ENCODE results near the gene JADE1.

The JADE1 gene

GRCh38 chr4:128787509-128788311 lies 21.8 kb upstream of the JADE1 start:
- no peak for TF ChIP-seq CTCF (IDR thresholded peaks at IDR 0.05; ENCODE audit: low read depth, low read length, missing control alignments)
- no peak overlapping the region for H3K4me3 ChIP-seq (ENCODE audit: low read depth, low read length)
- in situ Hi-C loops (cut with HindIII; ENCODE audit: low sequenced_read_pairs), result no loop called here
- DNase-seq (ENCODE audit: low read depth), result no peak

GRCh38 chr4:128793859-128794672 lies 15.4 kb upstream of the JADE1 start:
- no peak overlapping the region for H3K4me3 ChIP-seq (ENCODE audit: low read depth, low read length)
- in situ Hi-C loops (cut with HindIII; ENCODE audit: low sequenced_read_pairs), result no loop called here
- no peak for DNase-seq (ENCODE audit: low read depth)
- no peak for TF ChIP-seq CTCF (IDR thresholded peaks at IDR 0.05; ENCODE audit: low read depth, low read length, missing control alignments)

DNA sequence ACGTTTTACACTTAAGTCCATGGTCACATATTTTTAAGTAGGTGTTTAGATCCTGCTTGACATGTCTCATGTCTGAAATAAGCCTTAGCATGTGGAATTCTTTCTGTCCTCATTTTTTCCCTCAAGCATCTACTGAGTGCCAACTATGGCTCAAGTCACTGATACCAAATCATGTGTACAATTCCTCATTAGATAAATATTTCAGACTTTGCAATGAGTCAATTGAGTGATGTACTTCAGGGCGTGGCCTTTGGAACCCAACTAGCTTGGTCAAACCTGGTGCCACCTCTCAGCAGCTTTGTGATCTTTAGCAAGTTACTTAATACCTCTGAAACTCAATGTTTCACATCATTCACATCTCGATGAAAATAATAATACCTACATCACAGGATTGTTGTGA lies 12.6 kb upstream of the JADE1 start:
- TF ChIP-seq CTCF (IDR thresholded peaks at IDR 0.05; ENCODE audit: low read depth, low read length, missing control alignments), result no peak
- H3K4me3 ChIP-seq (ENCODE audit: low read depth, low read length), result no peak overlapping the region
- no peak for DNase-seq (ENCODE audit: low read depth)
- in situ Hi-C loops (cut with HindIII; ENCODE audit: low sequenced_read_pairs), result no loop called here

- in situ Hi-C loops (cut with HindIII; ENCODE audit: low sequenced_read_pairs), result loop anchor here (10.0 kb wide), 1 partner anchor 245 kb away; no protein-coding TSS in a partner anchor
- no peak for TF ChIP-seq CTCF (IDR thresholded peaks at IDR 0.05; ENCODE audit: low read depth, low read length, missing control alignments)
- DNase-seq (ENCODE audit: low read depth), result no peak
- no peak overlapping the region for H3K4me3 ChIP-seq (ENCODE audit: low read depth, low read length)
Measured at GRCh38 chr4:128800284-128800683, 9.2 kb upstream of the JADE1 start.

GRCh38 chr4:128800701-128801284 lies 8.7 kb upstream of the JADE1 start:
- TF ChIP-seq CTCF (IDR thresholded peaks at IDR 0.05; ENCODE audit: low read depth, low read length, missing control alignments), result no peak
- H3K4me3 ChIP-seq (ENCODE audit: low read depth, low read length), result no peak overlapping the region
- DNase-seq (ENCODE audit: low read depth), result no peak
- in situ Hi-C loops (cut with HindIII; ENCODE audit: low sequenced_read_pairs), result loop anchor here (10.0 kb wide), 1 partner anchor 246 kb away; no protein-coding TSS in a partner anchor
